HCT116 (cell line): ENCODE results near the gene F7. TPM values are rescaled to one million over a fixed set of nuclear protein-coding genes. Genes with fewer than 3 reads are reported as not detected.

Experiments
- ATAC-seq: fragments of 200-7000 bp; cut with Tn5 transposase; 2 replicates; pipeline ENCODE4 v1.9.1; 2020; ENCODE audit warnings: mild to moderate bottlenecking, moderate library complexity
- BruUV-seq: library from RNA; stranded (reverse); fragments of 400-500 nt; replicated peaks from 2 replicates; lab custom pipeline; 2021; lab: Mats Ljungman, UMichigan
- CTCF ChIA-PET: fragments of 300-600 bp; sonication (Branson Sonifier 250); formaldehyde crosslinking; loops from one replicate; lab custom pipeline; 2021; ENCODE audit warnings: antibody characterized with exemption; lab: Charles Lee
- POLR2A ChIA-PET: fragments of 300-600, 350-600 bp; sonication (Branson Sonifier 250); formaldehyde crosslinking; loops from one replicate; lab custom pipeline; 2021; ENCODE audit warnings: antibody characterized with exemption; lab: Charles Lee
- RAD21 ChIA-PET, 2 experiments: fragments of 300-600 bp; sonication (Branson Sonifier 250); formaldehyde crosslinking; loops; one replicate each; lab custom pipeline; 2023; ENCODE audit warnings: low total read pairs in 2 of 2; ENCODE audit not compliant: uncharacterized antibody in 2 of 2, unreplicated experiment in 2 of 2, low non-redundant PET in 1 of 2; lab: Charles Lee
- DNase-seq: peaks from one replicate; pipeline ENCODE4 v3.0.0-alpha.2; 2010; ENCODE audit warnings: low read depth, low spot score
- H2AFZ ChIP-seq: fragments of 200-600 bp; shearing (Covaris generic), sonication (generic); 2 replicates; pipeline ENCODE4 v1.6.1; 2017; ENCODE audit warnings: low read depth, mixed run types, mixed read lengths, antibody characterized with exemption, low read length; ENCODE audit not compliant: poor library complexity, severe bottlenecking
- H3K27ac ChIP-seq: 2 replicates; pipeline ENCODE4 v1.5.1; 2012; ENCODE audit warnings: low read depth, low read length
- H3K27me3 ChIP-seq: fragments of 200-600 bp; sonication (generic); 2 replicates; pipeline ENCODE4 v1.6.1; 2016; ENCODE audit warnings: mixed run types, low read length, mixed read lengths; ENCODE audit not compliant: insufficient read depth
- H3K36me3 ChIP-seq, 2 experiments: fragments of 200-500 bp in 1 of 2; fragments of 200-600 bp in 1 of 2; sonication (Bioruptor generic) in 1 of 2; sonication (generic) in 1 of 2; 2 replicates each; pipeline versions ENCODE4 v1.5.1 to v1.6.1; 2014 to 2016; ENCODE audit warnings: low read length in 2 of 2, inconsistent platforms in 1 of 2, mixed read lengths in 1 of 2, mixed run types in 1 of 2; ENCODE audit not compliant: insufficient read depth in 2 of 2, control insufficient read depth in 1 of 2
- H3K4me1 ChIP-seq, 2 experiments: fragments of 200-600 bp in 1 of 2; sonication (generic) in 1 of 2; 2 replicates each; pipeline versions ENCODE4 v1.5.1 to v1.6.1; 2012 to 2017; ENCODE audit warnings: low read length in 2 of 2, inconsistent platforms in 1 of 2, mild to moderate bottlenecking in 1 of 2, mixed read lengths in 1 of 2, mixed run types in 1 of 2, moderate library complexity in 1 of 2; ENCODE audit not compliant: insufficient read depth in 2 of 2, control insufficient read depth in 1 of 2
- H3K4me2 ChIP-seq: fragments of 200-600 bp; sonication (generic); 2 replicates; pipeline ENCODE4 v1.6.1; 2017; ENCODE audit warnings: mixed run types, low read length, mixed read lengths
- H3K4me3 ChIP-seq, 2 experiments: fragments of 200-600 bp in 1 of 2; sonication (generic) in 1 of 2; replicated peaks in 1 of 2; 2 replicates each; pipeline ENCODE4 v1.5.1; 2011 to 2016; ENCODE audit warnings: low read length in 2 of 2, control low read depth in 1 of 2, low read depth in 1 of 2, mild to moderate bottlenecking in 1 of 2, mixed read lengths in 1 of 2, mixed run types in 1 of 2
- H3K79me2 ChIP-seq: fragments of 200-600 bp; sonication (generic); 2 replicates; pipeline ENCODE4 v1.6.1; 2017; ENCODE audit warnings: mild to moderate bottlenecking, mixed run types, low read length, moderate library complexity, mixed read lengths; ENCODE audit not compliant: insufficient read depth
- H3K9ac ChIP-seq: fragments of 200-600 bp; sonication (generic); 2 replicates; pipeline ENCODE4 v1.6.1; 2016; ENCODE audit warnings: low read length, mixed read lengths
- H3K9me2 ChIP-seq: fragments of 200-600 bp; sonication (generic), shearing (Covaris generic); 2 replicates; pipeline ENCODE4 v1.6.1; 2017; ENCODE audit warnings: mixed run types, mild to moderate bottlenecking, moderate library complexity; ENCODE audit not compliant: insufficient read depth
- H3K9me3 ChIP-seq, 2 experiments: fragments of 200-500 bp in 1 of 2; fragments of 200-600 bp in 1 of 2; sonication (Bioruptor generic) in 1 of 2; sonication (generic) in 1 of 2; 2 replicates each; pipeline ENCODE4 v1.6.1; 2014 to 2017; ENCODE audit warnings: low read length in 2 of 2, mixed read lengths in 2 of 2, inconsistent platforms in 1 of 2, low read depth in 1 of 2, mild to moderate bottlenecking in 1 of 2, mixed run types in 1 of 2, moderate library complexity in 1 of 2; ENCODE audit not compliant: control insufficient read depth in 1 of 2, insufficient read depth in 1 of 2
- H4K20me1 ChIP-seq: fragments of 200-600 bp; sonication (generic), shearing (Covaris generic); 2 replicates; pipeline ENCODE4 v1.6.1; 2017; ENCODE audit warnings: mixed run types, mild to moderate bottlenecking, moderate library complexity; ENCODE audit not compliant: insufficient read depth
- CTCF ChIP-seq, 3 experiments: fragments of 200-600 bp in 1 of 3; sonication (generic) in 1 of 3; IDR thresholded peaks in 2 of 3; conservative IDR thresholded peaks in 1 of 3; 2 replicates each; pipeline ENCODE4 v1.5.1; 2012 to 2017; ENCODE audit warnings: low read depth in 2 of 3, low read length in 2 of 3, antibody characterized with exemption in 1 of 3, borderline replicate concordance in 1 of 3, control low read depth in 1 of 3, mild to moderate bottlenecking in 1 of 3, mixed read lengths in 1 of 3, mixed run types in 1 of 3, moderate library complexity in 1 of 3; ENCODE audit not compliant: insufficient read depth in 1 of 3
- EGR1 ChIP-seq: IDR thresholded peaks from 2 replicates; pipeline ENCODE4 v1.6.1; 2012; ENCODE audit warnings: low read depth
- ELF1 ChIP-seq: IDR thresholded peaks from 2 replicates; pipeline ENCODE4 v1.6.1; 2012; ENCODE audit warnings: low read depth, borderline replicate concordance
- EZH2 ChIP-seq: fragments of 200-600 bp; sonication (generic); IDR thresholded peaks from 2 replicates; pipeline ENCODE4 v1.6.1; 2017; ENCODE audit warnings: antibody characterized with exemption, mixed run types
- FOSL1 ChIP-seq: IDR thresholded peaks from 2 replicates; pipeline ENCODE4 v1.6.1; 2012; ENCODE audit warnings: low read depth
- JUND ChIP-seq: IDR thresholded peaks from 2 replicates; pipeline ENCODE4 v1.6.1; 2012
- MAX ChIP-seq: IDR thresholded peaks from 2 replicates; pipeline ENCODE4 v1.6.1; 2012
- POLR2AphosphoS5 ChIP-seq: IDR thresholded peaks from 2 replicates; pipeline ENCODE4 v1.6.1; 2011; ENCODE audit warnings: mild to moderate bottlenecking, low read depth, low read length, moderate library complexity
- RAD21 ChIP-seq: IDR thresholded peaks from 2 replicates; pipeline ENCODE4 v1.6.1; 2012; ENCODE audit warnings: low read depth, mild to moderate bottlenecking
- SP1 ChIP-seq: IDR thresholded peaks from 2 replicates; pipeline ENCODE4 v1.6.1; 2012; ENCODE audit warnings: low read depth
- SRF ChIP-seq: IDR thresholded peaks from 2 replicates; pipeline ENCODE4 v1.6.1; 2012; ENCODE audit warnings: low read depth
- TCF7L2 ChIP-seq: IDR thresholded peaks from 2 replicates; pipeline ENCODE4 v1.7.0; 2011; ENCODE audit warnings: borderline replicate concordance, inconsistent platforms; ENCODE audit not compliant: insufficient read depth, insufficient read length; ENCODE audit errors: extremely low read depth
- ZFX ChIP-seq: fragments of 450-650 bp; IDR thresholded peaks from 2 replicates; pipeline ENCODE4 v1.6.1; 2017
- intact Hi-C: fragments of 100-400 bp; cut with micrococcal nuclease; formaldehyde crosslinking; loops from 2 replicates; pipeline ENCODE4 v1.10.0; 2022
- total RNA-seq: library from RNA; stranded (reverse); gene quantifications from one replicate; pipeline ENCODE4 v1.2.1, GENCODE V29; 2021; ENCODE audit not compliant: unreplicated experiment
- TF ChIP-seq, protein P1 (sequence below): IDR thresholded peaks from 2 replicates; pipeline ENCODE4 v1.6.1; 2012
- TF ChIP-seq, protein P2 (sequence below): IDR thresholded peaks from 2 replicates; pipeline ENCODE4 v1.6.1; 2011; ENCODE audit warnings: mild to moderate bottlenecking, low read length, moderate library complexity; ENCODE audit not compliant: insufficient replicate concordance; ENCODE audit errors: extremely low read depth

The F7 gene
- total RNA-seq, 1 experiment from 2014 or later, result not detected

- CTCF ChIA-PET, result no interaction called here
- H3K27me3 ChIP-seq, result no peaks in the 10 kb centered on the region
- no peaks in the 10 kb centered on the region for H4K20me1 ChIP-seq
- H3K79me2 ChIP-seq, result no peaks in the 10 kb centered on the region
- no peak overlapping the region for H3K27ac ChIP-seq
- no peak overlapping the region for H3K4me3 ChIP-seq
- H3K9ac ChIP-seq, result no peak overlapping the region
- no peaks in the 10 kb centered on the region for H3K36me3 ChIP-seq
- no peak overlapping the region for H3K4me2 ChIP-seq
- intact Hi-C loops, result no loop called here
- DNase-seq (no peak), ATAC-seq (no peak)
- H3K9me3 ChIP-seq, result no peaks in the 10 kb centered on the region
- no TSS peak for BruUV-seq
- H3K9me2 ChIP-seq, result no peaks in the 10 kb centered on the region
- TF ChIP-seq EZH2 (no peak), SRF (no peak), CTCF (IDR thresholded peaks at IDR 0.05 in 2 of 3, conservative IDR thresholded peaks at IDR 0.05 in 1 of 3; ENCODE audit: borderline replicate concordance in 1 of 3, insufficient read depth in 1 of 3, low read depth in 2 of 3, low read length in 2 of 3) (no peak), RAD21 (no peak), FOSL1 (no peak), ZFX (no peak), MAX (no peak), SP1 (no peak), EGR1 (no peak), ELF1 (no peak), POLR2AphosphoS5 (no peak), TCF7L2 (no peak), JUND (no peak)
- TF ChIP-seq, protein P1, sequence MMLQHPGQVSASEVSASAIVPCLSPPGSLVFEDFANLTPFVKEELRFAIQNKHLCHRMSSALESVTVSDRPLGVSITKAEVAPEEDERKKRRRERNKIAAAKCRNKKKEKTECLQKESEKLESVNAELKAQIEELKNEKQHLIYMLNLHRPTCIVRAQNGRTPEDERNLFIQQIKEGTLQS, result no peak
- TF ChIP-seq, protein P2, sequence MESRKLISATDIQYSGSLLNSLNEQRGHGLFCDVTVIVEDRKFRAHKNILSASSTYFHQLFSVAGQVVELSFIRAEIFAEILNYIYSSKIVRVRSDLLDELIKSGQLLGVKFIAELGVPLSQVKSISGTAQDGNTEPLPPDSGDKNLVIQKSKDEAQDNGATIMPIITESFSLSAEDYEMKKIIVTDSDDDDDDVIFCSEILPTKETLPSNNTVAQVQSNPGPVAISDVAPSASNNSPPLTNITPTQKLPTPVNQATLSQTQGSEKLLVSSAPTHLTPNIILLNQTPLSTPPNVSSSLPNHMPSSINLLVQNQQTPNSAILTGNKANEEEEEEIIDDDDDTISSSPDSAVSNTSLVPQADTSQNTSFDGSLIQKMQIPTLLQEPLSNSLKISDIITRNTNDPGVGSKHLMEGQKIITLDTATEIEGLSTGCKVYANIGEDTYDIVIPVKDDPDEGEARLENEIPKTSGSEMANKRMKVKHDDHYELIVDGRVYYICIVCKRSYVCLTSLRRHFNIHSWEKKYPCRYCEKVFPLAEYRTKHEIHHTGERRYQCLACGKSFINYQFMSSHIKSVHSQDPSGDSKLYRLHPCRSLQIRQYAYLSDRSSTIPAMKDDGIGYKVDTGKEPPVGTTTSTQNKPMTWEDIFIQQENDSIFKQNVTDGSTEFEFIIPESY, result no peak
- TF ChIP-seq, all 23 proteins: peak for 0
- ChIA-PET RAD21 (no interaction called here), POLR2A (no interaction called here)
- Histone ChIP-seq H2AFZ (no peak overlapping the region), H3K4me1 (no peaks in the 10 kb centered on the region)
Observed at GRCh38 chr13:113138792-113139551, 33.4 kb downstream of the F7 start.
